SK-N-SH treated with all-trans-retinoic acid at 6 μM for 48 hours (cell line): ENCODE data around the gene ZDHHC3.

Source experiments
- ARNTL ChIP-seq: fragments of 450-650 bp; formaldehyde crosslinking; IDR thresholded peaks from 2 replicates; pipeline ENCODE4 v1.5.0; 2020; ENCODE audit warnings: low read depth, mild to moderate bottlenecking, moderate library complexity, borderline replicate concordance
- BACH2 ChIP-seq: fragments of 250-450 bp; sonication (Bioruptor Pico); IDR thresholded peaks from 2 replicates; pipeline ENCODE4 v1.9.0; 2021; ENCODE audit warnings: mild to moderate bottlenecking, borderline replicate concordance
- ISL1 ChIP-seq: fragments of 250-450 bp; sonication (Bioruptor Pico); IDR thresholded peaks from 2 replicates; pipeline ENCODE4 v2.1.2; 2022; ENCODE audit warnings: mild to moderate bottlenecking, moderate library complexity
- TOX ChIP-seq: fragments of 250-450 bp; sonication (Bioruptor Pico); IDR thresholded peaks from 2 replicates; pipeline ENCODE4 v1.8.0; 2021; ENCODE audit warnings: mild to moderate bottlenecking, moderate library complexity, borderline replicate concordance
- ZFP3 ChIP-seq: fragments of 250-450 bp; sonication (Bioruptor Pico); IDR thresholded peaks from 2 replicates; pipeline ENCODE4 v1.5.0; 2020; ENCODE audit warnings: mild to moderate bottlenecking, moderate library complexity
- ZNF565 ChIP-seq: fragments of 450-650 bp; formaldehyde crosslinking; conservative IDR thresholded peaks from 2 replicates; pipeline ENCODE4 v1.5.0; 2020; ENCODE audit warnings: low read depth, mild to moderate bottlenecking, moderate library complexity
- ZNF70 ChIP-seq: fragments of 450-650 bp; formaldehyde crosslinking; IDR thresholded peaks from 2 replicates; pipeline ENCODE4 v1.5.0; 2020; ENCODE audit warnings: mild to moderate bottlenecking, moderate library complexity
- ZNF8 ChIP-seq: fragments of 450-650 bp; formaldehyde crosslinking; IDR thresholded peaks from 2 replicates; pipeline ENCODE4 v1.5.0; 2020; ENCODE audit warnings: mild to moderate bottlenecking, moderate library complexity
- TF ChIP-seq, protein P1 (sequence below): fragments of 250-450 bp; sonication (Bioruptor Pico); IDR thresholded peaks from 2 replicates; pipeline ENCODE4 v1.5.1; 2021; ENCODE audit warnings: mild to moderate bottlenecking, moderate library complexity
- TF ChIP-seq, protein P2 (sequence below): fragments of 250-450 bp; sonication (Bioruptor Pico); IDR thresholded peaks from 2 replicates; pipeline ENCODE4 v1.8.0; 2020; ENCODE audit warnings: mild to moderate bottlenecking, moderate library complexity, borderline replicate concordance
- TF ChIP-seq, protein P3 (sequence below): fragments of 250-450 bp; sonication (Bioruptor Pico); IDR thresholded peaks from 2 replicates; pipeline ENCODE4 v1.8.0; 2021; ENCODE audit warnings: low read depth, mild to moderate bottlenecking, moderate library complexity, borderline replicate concordance

DNA sequence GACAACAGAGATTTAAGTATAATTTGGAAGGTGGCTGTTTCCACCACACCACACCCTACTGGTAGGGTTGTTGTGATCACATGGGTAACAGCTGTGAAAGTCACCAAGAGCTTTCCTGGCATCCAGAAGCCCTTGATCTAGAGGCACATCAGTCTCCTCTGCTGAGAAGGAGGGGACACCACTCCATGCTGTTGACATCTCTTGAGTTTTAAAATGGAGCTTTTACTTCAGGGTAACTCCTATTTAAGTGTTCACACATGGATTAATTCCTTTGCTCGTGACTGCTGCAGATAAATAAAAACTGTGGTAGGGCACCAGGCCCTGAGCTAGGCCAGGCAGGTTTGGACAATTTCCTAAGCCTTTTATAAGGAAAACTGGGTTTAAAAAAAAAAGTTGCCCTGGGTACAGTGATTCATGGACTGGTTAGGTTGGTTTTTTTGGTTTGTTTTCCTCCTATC, 7.5 kb upstream of the ZDHHC3 start:
- TF ChIP-seq ISL1 (no peak), ZFP3 (no peak), TOX (CRISPR knock-in tag) (no peak), ARNTL (CRISPR knock-in tag) (no peak), ZNF70 (no peak), BACH2 (CRISPR knock-in tag) (no peak), ZNF8 (CRISPR knock-in tag) (no peak), ZNF565 (no peak)
- TF ChIP-seq, protein P1, sequence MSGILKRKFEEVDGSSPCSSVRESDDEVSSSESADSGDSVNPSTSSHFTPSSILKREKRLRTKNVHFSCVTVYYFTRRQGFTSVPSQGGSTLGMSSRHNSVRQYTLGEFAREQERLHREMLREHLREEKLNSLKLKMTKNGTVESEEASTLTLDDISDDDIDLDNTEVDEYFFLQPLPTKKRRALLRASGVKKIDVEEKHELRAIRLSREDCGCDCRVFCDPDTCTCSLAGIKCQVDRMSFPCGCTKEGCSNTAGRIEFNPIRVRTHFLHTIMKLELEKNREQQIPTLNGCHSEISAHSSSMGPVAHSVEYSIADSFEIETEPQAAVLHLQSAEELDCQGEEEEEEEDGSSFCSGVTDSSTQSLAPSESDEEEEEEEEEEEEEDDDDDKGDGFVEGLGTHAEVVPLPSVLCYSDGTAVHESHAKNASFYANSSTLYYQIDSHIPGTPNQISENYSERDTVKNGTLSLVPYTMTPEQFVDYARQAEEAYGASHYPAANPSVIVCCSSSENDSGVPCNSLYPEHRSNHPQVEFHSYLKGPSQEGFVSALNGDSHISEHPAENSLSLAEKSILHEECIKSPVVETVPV (CRISPR knock-in tag), result no peak
- TF ChIP-seq, protein P2, sequence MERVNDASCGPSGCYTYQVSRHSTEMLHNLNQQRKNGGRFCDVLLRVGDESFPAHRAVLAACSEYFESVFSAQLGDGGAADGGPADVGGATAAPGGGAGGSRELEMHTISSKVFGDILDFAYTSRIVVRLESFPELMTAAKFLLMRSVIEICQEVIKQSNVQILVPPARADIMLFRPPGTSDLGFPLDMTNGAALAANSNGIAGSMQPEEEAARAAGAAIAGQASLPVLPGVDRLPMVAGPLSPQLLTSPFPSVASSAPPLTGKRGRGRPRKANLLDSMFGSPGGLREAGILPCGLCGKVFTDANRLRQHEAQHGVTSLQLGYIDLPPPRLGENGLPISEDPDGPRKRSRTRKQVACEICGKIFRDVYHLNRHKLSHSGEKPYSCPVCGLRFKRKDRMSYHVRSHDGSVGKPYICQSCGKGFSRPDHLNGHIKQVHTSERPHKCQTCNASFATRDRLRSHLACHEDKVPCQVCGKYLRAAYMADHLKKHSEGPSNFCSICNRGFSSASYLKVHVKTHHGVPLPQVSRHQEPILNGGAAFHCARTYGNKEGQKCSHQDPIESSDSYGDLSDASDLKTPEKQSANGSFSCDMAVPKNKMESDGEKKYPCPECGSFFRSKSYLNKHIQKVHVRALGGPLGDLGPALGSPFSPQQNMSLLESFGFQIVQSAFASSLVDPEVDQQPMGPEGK (CRISPR knock-in tag), result no peak
- TF ChIP-seq, protein P3, sequence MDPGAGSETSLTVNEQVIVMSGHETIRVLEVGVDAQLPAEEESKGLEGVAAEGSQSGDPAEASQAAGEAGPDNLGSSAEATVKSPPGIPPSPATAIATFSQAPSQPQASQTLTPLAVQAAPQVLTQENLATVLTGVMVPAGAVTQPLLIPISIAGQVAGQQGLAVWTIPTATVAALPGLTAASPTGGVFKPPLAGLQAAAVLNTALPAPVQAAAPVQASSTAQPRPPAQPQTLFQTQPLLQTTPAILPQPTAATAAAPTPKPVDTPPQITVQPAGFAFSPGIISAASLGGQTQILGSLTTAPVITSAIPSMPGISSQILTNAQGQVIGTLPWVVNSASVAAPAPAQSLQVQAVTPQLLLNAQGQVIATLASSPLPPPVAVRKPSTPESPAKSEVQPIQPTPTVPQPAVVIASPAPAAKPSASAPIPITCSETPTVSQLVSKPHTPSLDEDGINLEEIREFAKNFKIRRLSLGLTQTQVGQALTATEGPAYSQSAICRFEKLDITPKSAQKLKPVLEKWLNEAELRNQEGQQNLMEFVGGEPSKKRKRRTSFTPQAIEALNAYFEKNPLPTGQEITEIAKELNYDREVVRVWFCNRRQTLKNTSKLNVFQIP (CRISPR knock-in tag), result no peak
